HepG2 (cell line): ENCODE measurements around the gene ZNF37A. TPM values are rescaled to one million over a fixed set of nuclear protein-coding genes. Genes with fewer than 3 reads are reported as not detected.
A peak's percentile ranks its signal among the peaks of the same experiment; 100 is the strongest.

Experiments
- CCAR2 ChIP-seq: fragments of 200-400 bp; formaldehyde crosslinking; optimal IDR thresholded peaks from 2 replicates; pipeline ENCODE3; 2018; ENCODE audit warnings: low read depth, mild to moderate bottlenecking, low read length, moderate library complexity
- CREB3 ChIP-seq: sonication (generic); formaldehyde crosslinking; IDR thresholded peaks from 2 replicates; pipeline ENCODE4 v1.5.0; 2020; ENCODE audit warnings: missing genetic modification reagents
- IRX3 ChIP-seq: sonication (generic); formaldehyde crosslinking; IDR thresholded peaks from 2 replicates; pipeline ENCODE4 v1.8.1; 2023; ENCODE audit warnings: mild to moderate bottlenecking, low read depth, missing genetic modification reagents, borderline replicate concordance
- KMT2A ChIP-seq: sonication (generic); formaldehyde crosslinking; IDR thresholded peaks from 2 replicates; pipeline ENCODE4 v1.4.0; 2020; ENCODE audit warnings: missing genetic modification reagents
- SKIL ChIP-seq: sonication (generic); formaldehyde crosslinking; IDR thresholded peaks from 2 replicates; pipeline ENCODE4 v1.8.0; 2022; ENCODE audit warnings: missing genetic modification reagents, mild to moderate bottlenecking, moderate library complexity, borderline replicate concordance
- ZNF776 ChIP-seq: sonication (generic); formaldehyde crosslinking; IDR thresholded peaks from 2 replicates; pipeline ENCODE4 v1.4.0; 2020; ENCODE audit warnings: mild to moderate bottlenecking, missing genetic modification reagents
- polyA plus RNA-seq, 8 experiments: library from polyadenylated mRNA; depleted of rRNA in 3 of 8; stranded (reverse) in 7 of 8; unstranded in 1 of 8; fragments of >200 nt; fragmentation: Illumina TruSeq in 4 of 8; extraction: Trizol in 4 of 8; gene quantifications; 2 replicates each; pipeline versions ENCODE4 v1.2.1 to v1.2.3, GENCODE V29; 2011 to 2016; ENCODE audit warnings: low read depth in 4 of 8, missing spikeins in 1 of 8, mixed read lengths in 1 of 8; ENCODE audit not compliant: insufficient read depth in 1 of 8
- total RNA-seq, 5 experiments: library from RNA; depleted of rRNA; stranded (reverse); fragments of >200 nt; fragmentation: Illumina TruSeq; extraction: Trizol; gene quantifications; 2 replicates each; pipeline ENCODE4 v1.2.3, GENCODE V29; 2016; ENCODE audit warnings: low read depth in 1 of 5
- TF ChIP-seq, protein P1 (sequence below): IDR thresholded peaks from 2 replicates; pipeline ENCODE4 v1.6.1; 2016; ENCODE audit warnings: missing genetic modification reagents, missing compliant biosample characterization
- TF ChIP-seq, protein P2 (sequence below): sonication (generic); formaldehyde crosslinking; IDR thresholded peaks from one replicate; pipeline ENCODE4 v1.5.1; 2020; ENCODE audit warnings: mild to moderate bottlenecking, missing genetic modification reagents; ENCODE audit errors: not compliant biosample characterization
- TF ChIP-seq, protein P3 (sequence below): sonication (generic); formaldehyde crosslinking; IDR thresholded peaks from 2 replicates; pipeline ENCODE4 v1.5.1; 2020; ENCODE audit warnings: missing genetic modification reagents, mild to moderate bottlenecking, borderline replicate concordance
- TF ChIP-seq, protein P4 (sequence below): conservative IDR thresholded peaks from 2 replicates; pipeline ENCODE4 v1.6.1; 2018; ENCODE audit warnings: missing genetic modification reagents

Gene ZNF37A
- total and polyA plus RNA-seq, 2 of the 13 experiments (the other 11 are each of a cell fraction or from before 2014, with no cell fraction given), result 8.0 to 12.6 TPM

DNA sequence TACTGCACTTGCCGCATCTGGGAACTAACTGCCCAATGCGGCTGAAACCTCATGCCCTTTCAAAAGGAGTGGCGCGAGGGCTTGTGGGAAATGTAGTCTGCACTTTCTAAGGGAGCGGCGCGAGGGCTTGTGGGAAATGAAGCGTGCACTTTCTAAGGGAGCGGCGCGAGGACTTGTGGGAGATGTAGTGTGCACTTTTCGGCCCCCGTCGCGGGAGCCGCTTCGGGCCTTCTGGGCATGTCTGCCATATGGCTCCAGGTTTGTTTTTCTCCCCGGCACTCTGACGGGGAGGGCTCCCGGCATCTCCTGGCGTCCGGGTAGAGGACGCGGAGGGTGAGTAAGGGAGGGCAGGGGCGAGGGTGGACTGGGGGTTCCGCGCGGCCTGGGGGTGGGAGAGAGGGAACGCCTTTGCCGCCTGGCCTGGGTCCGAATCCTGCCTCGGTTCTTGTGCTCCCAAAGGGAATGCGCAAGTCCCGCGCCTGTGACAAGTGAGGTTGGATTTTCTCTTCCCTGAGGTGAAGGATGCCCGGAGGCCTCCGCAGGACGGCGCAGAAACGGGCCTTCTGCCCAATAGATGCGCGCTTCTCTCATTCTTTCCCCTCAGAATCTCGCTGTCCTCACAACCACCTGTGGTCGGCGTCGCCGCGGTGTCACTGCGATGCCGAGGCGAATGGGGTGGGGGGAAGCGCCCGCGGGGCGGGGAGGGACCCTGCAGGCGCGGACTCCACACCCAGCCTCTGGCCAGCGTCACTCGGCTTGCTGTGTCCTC is at the start of gene ZNF37A (continued):
- TF ChIP-seq, protein P1, sequence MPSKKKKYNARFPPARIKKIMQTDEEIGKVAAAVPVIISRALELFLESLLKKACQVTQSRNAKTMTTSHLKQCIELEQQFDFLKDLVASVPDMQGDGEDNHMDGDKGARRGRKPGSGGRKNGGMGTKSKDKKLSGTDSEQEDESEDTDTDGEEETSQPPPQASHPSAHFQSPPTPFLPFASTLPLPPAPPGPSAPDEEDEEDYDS (CRISPR knock-in tag), result peak; percentile 95
- TF ChIP-seq CREB3 (CRISPR knock-in tag) (no peak), ZNF776 (CRISPR knock-in tag) (no peak), CCAR2 (no peak), SKIL (CRISPR knock-in tag) (no peak), KMT2A (CRISPR knock-in tag) (no peak; the same call in 1 of the 2 replicates), IRX3 (CRISPR knock-in tag) (0 out of 2 replicates have a peak, but pooled peaks have one; percentile 64)
- TF ChIP-seq, protein P2, sequence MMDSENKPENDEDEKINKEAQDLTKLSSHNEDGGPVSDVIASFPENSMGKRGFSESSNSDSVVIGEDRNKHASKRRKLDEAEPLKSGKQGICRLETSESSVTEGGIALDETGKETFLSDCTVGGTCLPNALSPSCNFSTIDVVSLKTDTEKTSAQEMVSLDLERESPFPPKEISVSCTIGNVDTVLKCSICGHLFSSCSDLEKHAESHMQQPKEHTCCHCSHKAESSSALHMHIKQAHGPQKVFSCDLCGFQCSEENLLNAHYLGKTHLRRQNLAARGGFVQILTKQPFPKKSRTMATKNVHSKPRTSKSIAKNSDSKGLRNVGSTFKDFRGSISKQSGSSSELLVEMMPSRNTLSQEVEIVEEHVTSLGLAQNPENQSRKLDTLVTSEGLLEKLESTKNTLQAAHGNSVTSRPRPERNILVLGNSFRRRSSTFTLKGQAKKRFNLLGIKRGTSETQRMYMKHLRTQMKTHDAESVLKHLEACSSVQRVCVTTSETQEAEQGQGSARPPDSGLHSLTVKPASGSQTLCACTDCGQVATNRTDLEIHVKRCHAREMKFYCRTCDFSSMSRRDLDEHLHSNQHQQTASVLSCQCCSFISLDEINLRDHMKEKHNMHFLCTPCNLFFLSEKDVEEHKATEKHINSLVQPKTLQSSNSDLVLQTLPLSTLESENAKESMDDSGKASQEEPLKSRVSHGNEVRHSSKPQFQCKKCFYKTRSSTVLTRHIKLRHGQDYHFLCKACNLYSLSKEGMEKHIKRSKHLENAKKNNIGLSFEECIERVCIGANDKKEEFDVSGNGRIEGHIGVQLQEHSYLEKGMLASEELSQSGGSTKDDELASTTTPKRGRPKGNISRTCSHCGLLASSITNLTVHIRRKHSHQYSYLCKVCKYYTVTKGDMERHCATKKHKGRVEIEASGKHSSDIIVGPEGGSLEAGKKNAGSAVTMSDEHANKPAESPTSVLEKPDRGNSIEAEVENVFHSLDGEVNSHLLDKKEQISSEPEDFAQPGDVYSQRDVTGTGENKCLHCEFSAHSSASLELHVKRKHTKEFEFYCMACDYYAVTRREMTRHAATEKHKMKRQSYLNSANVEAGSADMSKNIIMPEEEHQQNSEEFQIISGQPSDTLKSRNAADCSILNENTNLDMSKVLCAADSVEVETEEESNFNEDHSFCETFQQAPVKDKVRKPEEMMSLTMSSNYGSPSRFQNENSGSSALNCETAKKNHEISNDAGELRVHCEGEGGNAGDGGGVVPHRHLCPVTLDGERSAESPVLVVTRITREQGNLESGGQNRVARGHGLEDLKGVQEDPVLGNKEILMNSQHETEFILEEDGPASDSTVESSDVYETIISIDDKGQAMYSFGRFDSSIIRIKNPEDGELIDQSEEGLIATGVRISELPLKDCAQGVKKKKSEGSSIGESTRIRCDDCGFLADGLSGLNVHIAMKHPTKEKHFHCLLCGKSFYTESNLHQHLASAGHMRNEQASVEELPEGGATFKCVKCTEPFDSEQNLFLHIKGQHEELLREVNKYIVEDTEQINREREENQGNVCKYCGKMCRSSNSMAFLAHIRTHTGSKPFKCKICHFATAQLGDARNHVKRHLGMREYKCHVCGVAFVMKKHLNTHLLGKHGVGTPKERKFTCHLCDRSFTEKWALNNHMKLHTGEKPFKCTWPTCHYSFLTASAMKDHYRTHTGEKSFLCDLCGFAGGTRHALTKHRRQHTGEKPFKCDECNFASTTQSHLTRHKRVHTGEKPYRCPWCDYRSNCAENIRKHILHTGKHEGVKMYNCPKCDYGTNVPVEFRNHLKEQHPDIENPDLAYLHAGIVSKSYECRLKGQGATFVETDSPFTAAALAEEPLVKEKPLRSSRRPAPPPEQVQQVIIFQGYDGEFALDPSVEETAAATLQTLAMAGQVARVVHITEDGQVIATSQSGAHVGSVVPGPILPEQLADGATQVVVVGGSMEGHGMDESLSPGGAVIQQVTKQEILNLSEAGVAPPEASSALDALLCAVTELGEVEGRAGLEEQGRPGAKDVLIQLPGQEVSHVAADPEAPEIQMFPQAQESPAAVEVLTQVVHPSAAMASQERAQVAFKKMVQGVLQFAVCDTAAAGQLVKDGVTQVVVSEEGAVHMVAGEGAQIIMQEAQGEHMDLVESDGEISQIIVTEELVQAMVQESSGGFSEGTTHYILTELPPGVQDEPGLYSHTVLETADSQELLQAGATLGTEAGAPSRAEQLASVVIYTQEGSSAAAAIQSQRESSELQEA, result peak; percentile 40
- TF ChIP-seq, protein P3, sequence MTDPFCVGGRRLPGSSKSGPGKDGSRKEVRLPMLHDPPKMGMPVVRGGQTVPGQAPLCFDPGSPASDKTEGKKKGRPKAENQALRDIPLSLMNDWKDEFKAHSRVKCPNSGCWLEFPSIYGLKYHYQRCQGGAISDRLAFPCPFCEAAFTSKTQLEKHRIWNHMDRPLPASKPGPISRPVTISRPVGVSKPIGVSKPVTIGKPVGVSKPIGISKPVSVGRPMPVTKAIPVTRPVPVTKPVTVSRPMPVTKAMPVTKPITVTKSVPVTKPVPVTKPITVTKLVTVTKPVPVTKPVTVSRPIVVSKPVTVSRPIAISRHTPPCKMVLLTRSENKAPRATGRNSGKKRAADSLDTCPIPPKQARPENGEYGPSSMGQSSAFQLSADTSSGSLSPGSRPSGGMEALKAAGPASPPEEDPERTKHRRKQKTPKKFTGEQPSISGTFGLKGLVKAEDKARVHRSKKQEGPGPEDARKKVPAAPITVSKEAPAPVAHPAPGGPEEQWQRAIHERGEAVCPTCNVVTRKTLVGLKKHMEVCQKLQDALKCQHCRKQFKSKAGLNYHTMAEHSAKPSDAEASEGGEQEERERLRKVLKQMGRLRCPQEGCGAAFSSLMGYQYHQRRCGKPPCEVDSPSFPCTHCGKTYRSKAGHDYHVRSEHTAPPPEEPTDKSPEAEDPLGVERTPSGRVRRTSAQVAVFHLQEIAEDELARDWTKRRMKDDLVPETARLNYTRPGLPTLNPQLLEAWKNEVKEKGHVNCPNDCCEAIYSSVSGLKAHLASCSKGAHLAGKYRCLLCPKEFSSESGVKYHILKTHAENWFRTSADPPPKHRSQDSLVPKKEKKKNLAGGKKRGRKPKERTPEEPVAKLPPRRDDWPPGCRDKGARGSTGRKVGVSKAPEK, result no peak
- TF ChIP-seq, protein P4, sequence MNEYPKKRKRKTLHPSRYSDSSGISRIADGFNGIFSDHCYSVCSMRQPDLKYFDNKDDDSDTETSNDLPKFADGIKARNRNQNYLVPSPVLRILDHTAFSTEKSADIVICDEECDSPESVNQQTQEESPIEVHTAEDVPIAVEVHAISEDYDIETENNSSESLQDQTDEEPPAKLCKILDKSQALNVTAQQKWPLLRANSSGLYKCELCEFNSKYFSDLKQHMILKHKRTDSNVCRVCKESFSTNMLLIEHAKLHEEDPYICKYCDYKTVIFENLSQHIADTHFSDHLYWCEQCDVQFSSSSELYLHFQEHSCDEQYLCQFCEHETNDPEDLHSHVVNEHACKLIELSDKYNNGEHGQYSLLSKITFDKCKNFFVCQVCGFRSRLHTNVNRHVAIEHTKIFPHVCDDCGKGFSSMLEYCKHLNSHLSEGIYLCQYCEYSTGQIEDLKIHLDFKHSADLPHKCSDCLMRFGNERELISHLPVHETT (CRISPR knock-in tag), result no peak
